Stimulated activated CD4-positive, alpha-beta T cell treated with anti-CD3 and anti-CD28 coated beads, TNF-alpha, amount 100 ng/mL, for 4 hours (primary cell): Measurements from ENCODE around the gene STAT2.
A peak's percentile ranks its signal among the peaks of the same experiment; 100 is the strongest.
"Not testable (repeated sequence)": the region's sequence is repeated elsewhere in the genome, so short reads cannot be mapped to it uniquely, and the experiment has no call there.

Source experiments
- DNase-seq, 3 experiments: peaks; one replicate each; pipeline ENCODE4 v3.0.0-alpha.2; 2020; ENCODE audit warnings: low read depth in 3 of 3

The STAT2 gene

GRCh38 chr12:56330936-56331490 lies 28.9 kb downstream of the STAT2 start:
- no peak for DNase-seq

- DNase-seq = no peak
These were observed 33.4 kb downstream of the STAT2 start for GRCh38 chr12:56326533-56326932.

GRCh38 chr12:56326126-56326525 lies 33.8 kb downstream of the STAT2 start:
- DNase-seq = no peak

- no peak for DNase-seq
These were observed 35.7 kb downstream of the STAT2 start for GRCh38 chr12:56324206-56324605.

- DNase-seq = not testable (repeated sequence)
These were observed 38.3 kb downstream of the STAT2 start for GRCh38 chr12:56321610-56322009.

GRCh38 chr12:56321027-56321426 lies 38.9 kb downstream of the STAT2 start:
- DNase-seq = no peak

GRCh38 chr12:56317675-56318074 lies 42.2 kb downstream of the STAT2 start:
- DNase-seq = no peak

GRCh38 chr12:56315622-56316473 lies 44.1 kb downstream of the STAT2 start, which contains the start of gene CNPY2:
Gene CNPY2, minus strand, starts transcription at chr12:56315988. Its CDS starts 771 bp downstream, at chr12:56315217.
- peak; percentile 81 to 85 (median 84) for DNase-seq

- DNase-seq = no peak
These were observed 44.7 kb downstream of the STAT2 start for GRCh38 chr12:56315249-56315621.

GRCh38 chr12:56311003-56311402 lies 48.9 kb downstream of the STAT2 start:
- no peak for DNase-seq

GRCh38 chr12:56308714-56309113 lies 51.2 kb downstream of the STAT2 start:
- DNase-seq = no peak

GRCh38 chr12:56307221-56307965 lies 52.5 kb downstream of the STAT2 start:
- no peak for DNase-seq

GRCh38 chr12:56304872-56305590 lies 54.9 kb downstream of the STAT2 start:
- DNase-seq = no peak

- no peak for DNase-seq
These were observed 55.6 kb downstream of the STAT2 start for GRCh38 chr12:56304276-56304675.

GRCh38 chr12:56300644-56301464 lies 59.1 kb downstream of the STAT2 start:
- no peak for DNase-seq

GRCh38 chr12:56299853-56300643 lies 59.9 kb downstream of the STAT2 start, which contains the start of gene CS:
Gene CS, minus strand, starts transcription at chr12:56300330. Its CDS starts 129 bp downstream, at chr12:56300201.
- peak; percentile 96 to 98 (median 97) for DNase-seq

GRCh38 chr12:56299308-56299852 lies 60.5 kb downstream of the STAT2 start:
- DNase-seq = no peak

- no peak for DNase-seq
These were observed 61.1 kb downstream of the STAT2 start for GRCh38 chr12:56298828-56299227.

- DNase-seq = no peak
These were observed 62.5 kb downstream of the STAT2 start for GRCh38 chr12:56297400-56297799.

- DNase-seq = no peak
These were observed 63.6 kb downstream of the STAT2 start for GRCh38 chr12:56296295-56296694.
